Activated CD8-positive, alpha-beta memory T cell treated with anti-CD3 and anti-CD28 coated beads, Interleukin-2, amount 50 U/mL, for 4 hours (primary cell): ENCODE results near the gene SFMBT1.
"Not testable (repeated sequence)": the region's sequence is repeated elsewhere in the genome, so short reads cannot be mapped to it uniquely, and the experiment has no call there.

ENCODE experiments used
- DNase-seq: peaks from one replicate; pipeline ENCODE4 v3.0.0-alpha.2; 2020

Gene SFMBT1

DNA sequence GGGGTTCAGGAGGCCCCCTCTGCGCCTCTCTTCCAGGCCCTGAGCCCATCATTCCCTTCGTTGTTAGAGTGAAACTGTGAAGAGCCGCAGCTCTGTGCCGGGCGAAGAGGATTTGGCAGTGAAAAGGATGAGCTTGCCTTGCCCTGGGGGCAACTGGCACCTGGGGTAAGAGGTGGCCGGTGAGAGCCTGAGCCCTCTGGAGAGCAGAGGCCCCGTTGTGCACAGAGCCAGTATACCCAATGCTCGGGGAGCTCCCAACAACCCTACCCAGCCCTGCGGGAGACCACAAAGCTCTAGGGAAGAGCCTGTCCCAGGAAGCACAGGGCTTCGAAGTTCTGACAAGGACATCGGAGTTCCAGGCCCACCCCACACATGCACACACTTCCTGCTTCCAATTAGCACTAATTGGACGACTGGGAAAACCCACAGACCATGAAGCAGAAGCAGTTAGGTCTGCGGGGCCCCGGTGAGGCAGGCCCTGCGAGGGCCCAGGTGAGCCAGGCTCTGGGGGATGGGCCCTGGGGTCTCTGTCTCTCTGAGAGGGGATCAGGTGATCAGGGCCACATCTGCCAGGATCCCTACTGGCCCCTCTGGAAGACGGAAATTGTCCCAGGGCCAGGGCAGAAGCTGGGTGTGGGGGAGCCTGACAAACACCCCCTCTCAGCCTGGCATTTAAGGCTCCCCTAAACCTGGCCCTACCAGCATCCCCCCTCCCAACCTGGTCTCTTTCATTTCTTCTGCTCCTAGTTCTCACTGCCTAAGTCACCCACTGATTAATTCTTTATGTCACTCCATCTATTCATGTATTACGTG lies 27.9 kb upstream of the SFMBT1 start:
- DNase-seq, result no peak

DNA sequence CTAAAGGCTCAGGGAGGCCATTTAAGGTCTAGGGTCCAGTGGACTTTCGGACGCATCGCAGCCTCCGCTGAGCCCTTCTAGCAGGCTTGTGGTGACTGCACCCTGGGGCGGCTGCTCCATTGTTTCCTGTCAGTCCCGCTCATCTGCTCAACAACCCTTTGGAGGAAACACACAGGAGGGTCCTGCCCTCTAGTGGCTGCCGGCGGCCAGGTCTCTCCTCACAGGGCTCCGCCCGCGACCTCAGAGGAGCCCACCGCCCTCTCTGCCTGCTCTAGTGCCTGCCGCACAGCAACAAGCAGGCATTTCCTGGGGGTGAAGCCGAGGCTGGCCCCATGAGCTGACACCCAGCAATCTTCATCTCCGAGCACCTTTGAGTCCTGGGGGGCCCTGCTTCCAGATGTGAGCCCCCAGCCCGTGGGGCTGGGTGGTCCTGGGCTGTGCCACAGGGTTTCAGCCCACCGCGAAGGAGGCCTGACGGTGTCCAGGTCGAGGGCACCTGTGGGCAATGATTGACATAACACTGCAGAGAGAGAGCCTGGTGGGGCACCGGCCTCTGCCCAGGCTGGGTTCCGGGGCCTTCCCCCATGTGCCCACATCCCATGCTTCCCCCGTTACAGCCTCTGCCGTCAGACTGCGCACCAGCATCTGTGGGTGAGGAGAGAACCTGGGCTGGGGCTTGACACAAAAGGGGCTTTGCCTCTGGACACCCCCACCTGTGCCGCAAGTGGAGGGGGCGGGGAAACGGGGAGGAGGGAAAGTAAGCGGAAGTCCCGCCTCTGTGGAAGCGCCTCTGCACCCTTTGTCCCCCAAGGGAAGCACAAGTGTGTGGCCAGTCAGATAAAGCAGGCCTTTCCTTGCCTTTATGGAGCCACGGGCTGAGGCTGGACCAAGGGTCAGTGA lies 27.0 kb upstream of the SFMBT1 start:
- DNase-seq, result peak; percentile 88

DNA sequence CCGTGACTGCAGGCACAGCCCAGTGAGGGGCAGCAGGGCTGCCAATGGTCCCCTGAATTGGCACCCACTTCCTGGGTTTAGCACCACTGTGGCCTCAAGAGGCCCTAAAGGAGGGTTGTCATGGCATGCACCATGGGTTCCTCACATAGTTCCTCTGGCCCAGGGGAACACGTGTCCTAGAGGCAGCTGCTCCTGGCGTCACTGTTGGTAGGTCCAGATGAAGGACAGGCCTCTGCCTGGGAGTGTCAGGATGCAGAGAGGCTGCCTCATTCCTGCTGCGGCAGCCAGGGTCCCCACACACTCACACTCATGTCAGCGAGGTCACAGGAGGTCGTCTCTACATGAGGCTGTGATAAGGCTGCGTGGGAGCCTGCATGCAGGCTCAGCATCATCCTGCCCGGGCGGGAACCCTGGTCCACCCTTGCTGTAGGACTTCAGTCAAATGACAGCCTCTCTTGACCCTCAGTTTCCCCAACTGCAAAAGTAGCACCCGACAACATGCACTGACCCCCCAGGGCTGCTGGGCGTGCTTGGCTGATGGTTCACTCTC lies 26.1 kb upstream of the SFMBT1 start:
- no peak for DNase-seq

DNA sequence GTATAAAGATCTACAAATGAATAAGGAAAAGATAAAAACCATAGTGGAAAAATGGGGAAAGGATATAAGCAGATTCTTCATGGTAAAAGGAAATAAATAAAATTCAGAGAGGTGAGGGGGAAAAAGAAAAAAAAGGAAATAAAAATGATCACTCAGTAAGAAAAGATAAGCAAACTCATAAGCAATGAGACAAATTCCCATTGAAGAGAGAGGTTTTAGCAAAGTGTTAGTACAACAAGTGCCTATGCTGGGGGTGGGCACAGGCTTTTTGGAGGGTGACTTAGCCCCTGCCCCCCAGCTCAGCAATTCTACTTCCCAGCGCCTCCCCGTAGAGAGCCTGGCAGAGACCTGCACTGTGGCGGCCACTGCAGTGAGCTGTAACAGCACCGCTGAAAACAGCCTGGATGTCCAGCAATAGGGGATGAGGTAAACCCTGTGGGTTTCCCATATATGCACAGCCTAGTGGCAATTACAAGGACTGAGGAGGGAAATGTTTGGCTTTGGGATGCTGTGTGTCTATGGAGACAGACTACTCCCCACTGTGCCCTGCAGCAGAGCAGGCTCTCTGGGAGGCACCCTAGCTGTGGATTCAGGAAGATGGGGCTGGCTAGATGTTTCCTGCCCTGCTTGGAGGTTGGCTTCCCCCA lies 23.7 kb upstream of the SFMBT1 start:
- DNase-seq, result no peak

DNA sequence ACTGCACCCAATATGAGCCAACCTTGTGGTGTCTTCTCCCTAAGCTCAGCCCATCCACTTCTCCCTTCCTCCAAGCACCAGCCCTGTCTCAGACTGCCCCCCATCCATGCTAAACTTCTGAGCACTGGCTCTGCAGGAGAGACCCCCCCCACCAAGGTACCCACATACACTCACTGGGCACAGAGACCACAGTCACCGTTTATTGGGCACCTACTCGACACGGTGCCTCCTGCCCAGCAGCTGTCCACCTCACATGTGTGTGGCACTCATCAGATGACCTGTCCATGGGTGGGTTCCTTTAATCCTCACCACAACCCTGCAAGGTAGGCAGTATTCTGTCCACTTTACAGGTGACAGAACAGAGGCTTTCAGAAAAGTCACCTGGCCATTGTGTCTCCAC lies 22.3 kb upstream of the SFMBT1 start:
- no peak for DNase-seq

DNA sequence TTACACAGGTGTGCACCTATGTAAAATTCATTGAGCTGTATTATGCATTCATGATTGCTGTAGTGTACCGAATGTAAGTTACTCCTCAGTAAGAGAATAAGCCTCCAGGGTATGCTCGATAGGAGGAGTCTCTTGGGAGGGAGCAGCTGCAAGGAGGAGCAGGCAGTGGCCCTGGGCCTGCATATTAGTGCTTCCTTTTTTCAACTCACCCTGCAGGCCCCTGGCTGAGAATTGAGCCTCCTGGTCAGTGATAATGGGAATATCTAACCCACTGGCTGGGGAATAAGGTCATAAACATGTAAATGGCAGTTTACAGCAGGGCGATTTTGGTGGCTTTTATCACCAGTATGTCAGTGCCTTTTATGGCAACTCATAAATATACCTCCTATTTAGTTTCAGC lies 21.7 kb upstream of the SFMBT1 start:
- DNase-seq, result no peak

DNA sequence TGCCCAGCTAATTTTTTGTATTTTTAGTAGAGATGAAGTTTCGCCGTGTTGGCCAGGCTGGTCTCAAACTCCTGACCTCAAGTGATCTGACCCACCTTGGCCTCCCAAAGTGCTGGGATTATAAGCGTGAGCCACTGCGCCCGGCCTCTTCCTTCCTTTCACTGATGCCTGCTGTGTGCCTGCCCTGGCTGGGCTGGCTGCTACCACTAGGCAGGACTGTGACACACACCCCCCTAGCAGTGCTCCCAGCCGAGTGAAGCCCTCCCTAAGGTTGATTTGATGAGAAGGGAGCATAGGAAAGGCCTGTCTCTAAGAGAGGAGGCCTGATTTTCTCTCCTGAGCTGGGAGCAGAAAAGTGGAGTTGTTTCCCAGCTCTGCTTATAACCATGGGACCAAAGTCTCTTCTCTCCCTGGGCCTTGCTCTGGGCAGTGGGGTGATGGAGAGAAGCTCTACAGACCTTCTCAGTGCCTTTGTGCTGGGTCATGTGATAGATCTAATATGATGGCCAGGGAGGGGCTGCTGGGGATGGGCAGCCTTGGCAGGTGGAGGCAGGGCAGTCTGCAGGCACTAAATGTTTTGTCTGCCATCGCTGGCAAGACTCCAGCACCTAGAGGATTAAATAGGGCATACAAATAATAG lies 20.1 kb upstream of the SFMBT1 start:
- DNase-seq, result no peak

DNA sequence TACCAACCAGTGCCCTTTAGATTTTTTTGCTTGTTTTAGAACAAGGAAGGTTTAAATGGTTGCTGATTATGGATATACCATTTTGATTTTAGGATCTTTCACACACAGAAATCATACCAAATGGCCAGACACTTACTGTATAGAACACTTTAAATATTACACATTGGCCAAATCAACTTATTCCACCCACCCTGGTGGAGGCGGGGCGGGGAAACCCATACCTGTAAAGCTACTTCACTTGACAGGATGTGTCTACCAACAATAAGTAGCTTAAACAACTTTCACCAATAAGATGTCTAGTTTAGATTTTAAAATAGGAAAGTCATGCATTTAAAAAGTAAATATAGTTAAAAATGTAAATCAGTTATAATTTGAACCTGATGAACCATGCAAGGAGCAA lies 17.0 kb upstream of the SFMBT1 start:
- DNase-seq, result no peak

DNA sequence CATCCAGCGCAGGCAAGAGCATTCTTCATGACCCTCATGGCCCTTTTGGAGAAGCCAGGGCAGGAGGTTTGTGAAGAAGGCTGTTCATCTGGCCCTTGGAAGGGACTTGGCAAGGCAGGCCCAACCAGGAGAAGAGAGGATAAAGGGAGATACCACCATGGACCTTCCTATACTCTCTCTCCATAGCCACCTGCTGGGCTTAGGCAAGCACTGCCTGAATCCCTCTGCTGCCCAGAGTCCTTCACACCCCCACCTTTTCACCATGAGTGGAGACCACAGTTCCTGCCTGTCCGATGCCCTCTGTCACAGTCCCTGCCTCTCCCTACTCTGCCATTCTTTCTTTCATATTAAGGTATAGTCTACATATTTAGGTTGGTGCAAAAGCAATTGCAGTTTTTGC lies 10.6 kb upstream of the SFMBT1 start:
- DNase-seq, result no peak

DNA sequence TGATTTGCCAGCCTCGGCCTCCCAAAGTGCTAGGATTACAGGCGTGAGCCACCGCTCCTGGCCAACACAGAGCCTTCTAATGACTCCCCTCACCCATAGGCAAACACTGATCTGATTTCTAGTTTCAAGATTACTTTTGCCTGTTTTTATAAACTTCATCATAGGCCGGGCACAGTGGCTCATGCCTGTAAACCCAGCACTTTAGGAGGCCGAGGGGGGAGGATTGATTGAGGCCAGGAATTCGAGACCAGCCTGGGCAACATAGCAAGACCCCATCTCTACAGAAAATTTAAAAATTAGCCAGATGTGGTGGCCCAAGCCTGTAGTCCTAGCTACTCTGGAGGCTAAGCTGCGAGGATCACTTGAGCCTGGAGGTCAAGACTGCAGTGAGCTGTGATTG lies 8.4 kb upstream of the SFMBT1 start:
- DNase-seq, result not testable (repeated sequence)

DNA sequence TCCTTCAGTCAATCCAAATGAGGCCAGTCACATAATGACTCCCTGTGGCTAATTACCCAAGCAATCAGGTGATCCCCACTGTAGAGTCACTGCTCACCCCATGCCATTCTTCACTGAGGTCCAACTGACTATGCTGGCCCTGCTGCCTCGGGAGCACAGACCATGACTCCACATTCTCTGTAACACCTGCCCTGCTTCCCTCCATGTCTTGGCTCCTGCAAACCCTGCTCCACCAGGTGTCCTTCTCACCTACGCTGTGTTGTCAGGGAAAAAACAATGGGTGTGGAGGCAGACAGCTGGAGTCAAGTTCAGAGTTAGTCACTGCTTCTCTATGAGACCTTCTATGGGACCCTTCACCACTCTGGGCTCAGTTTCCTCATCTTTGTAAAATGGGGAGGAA lies 6.1 kb upstream of the SFMBT1 start:
- no peak for DNase-seq

DNA sequence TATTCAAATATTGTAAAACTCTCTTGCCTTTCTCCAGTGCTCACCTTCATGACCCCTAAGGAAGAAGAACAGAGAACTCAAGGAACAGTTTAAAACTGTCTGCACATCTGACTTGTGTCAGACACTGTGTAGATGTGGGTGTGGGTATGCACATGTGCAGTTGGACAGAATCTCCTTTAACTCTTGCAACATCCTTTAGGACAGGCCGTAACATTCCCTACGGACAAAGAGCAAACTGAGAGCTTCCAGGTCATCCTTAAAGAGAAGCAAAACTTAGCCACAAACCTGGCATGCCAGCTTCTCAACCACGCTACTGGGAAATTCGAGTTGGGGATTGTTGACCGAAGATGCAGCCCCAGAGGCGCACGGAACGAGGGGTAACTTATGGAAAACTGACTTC lies 4.1 kb upstream of the SFMBT1 start:
- DNase-seq, result no peak

DNA sequence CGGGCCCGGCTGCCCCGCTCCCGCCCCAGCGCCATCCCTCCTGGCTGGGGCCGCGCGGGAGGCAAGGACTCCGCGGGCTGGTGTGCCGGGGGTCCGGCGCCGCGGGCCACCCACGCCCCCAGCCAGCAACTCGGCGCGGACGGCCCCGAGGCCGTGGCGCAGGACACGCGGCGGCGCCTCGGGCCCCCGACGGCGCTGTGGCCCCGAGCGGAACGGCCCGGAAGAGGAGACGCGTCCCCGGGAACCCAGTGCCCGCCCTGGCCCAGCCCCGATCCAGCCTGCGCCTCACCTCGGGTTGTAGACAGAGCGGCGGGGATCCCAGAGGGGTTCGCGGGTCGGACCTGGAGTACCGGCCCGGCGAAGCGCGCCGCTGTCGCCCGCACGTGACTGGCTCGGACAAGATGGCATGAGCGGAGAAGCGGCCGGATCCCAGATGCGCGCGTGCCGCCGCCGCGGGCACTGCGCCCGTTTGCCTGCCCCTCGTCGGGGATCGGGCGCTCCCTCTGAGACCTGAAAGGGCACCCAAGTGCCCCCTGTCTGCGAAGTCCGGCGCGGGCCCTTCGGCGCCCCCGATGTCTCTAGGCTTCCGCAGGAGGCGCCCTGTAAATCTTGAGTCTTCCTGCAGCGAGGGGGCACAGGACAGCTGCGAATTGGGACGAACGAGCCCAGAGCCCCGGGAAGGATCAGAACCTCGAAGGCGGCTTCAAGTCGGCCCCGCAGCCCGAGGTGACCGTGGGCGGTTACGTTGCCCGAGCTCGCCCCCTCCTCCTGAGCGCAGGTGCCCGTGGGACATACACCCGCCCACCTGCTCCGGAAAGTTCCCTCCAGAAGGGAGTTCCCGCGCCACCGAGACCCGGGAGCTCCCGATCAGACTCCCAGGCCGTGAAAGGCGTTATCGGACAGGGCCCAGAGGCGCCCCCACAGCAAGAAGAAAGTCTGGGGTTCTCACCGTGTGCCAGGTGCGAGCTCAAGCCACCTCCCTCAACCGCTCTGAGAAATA lies 598 bp upstream of the SFMBT1 start:
- peak; percentile 75 for DNase-seq

DNA sequence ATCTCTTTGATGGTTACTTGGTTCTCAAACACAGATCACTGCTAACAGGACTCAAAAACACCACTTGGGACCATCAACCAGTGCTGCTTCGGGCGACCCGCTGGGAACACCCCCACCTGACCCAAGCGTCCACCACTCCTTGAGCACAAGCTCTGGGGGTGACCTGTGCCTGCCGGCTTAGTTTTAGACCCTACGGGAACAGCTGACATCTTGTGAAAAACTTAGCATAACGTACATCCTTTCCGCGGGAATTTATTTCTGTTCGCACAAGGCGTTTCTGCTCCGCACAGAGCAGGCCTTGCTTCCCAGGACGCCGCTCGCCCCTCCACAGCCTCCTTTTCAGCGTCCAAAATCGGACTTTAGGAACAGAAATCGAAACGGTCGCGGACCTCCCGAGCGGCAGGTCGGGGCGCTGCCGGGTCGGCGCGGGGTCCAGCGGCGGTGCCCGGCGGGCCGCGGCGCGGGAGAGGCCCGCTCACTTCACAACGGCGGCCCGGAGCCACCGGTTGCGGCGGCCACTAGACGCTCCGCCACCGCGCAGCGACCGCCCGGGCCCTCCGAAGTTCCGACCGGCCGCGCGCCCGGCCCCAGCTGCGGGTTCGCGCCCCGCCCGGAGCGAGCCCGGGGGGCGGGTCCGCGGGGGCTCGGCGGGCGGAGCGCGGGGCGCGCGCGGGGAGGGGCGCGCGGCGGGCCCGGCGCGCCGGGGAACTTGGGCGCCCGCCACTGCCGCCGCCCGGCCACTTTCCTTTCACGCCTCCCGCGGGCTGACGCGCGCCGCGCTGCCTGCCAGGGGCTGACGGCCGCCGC lies 959 bp downstream of the SFMBT1 start:
- DNase-seq, result peak; percentile 68

DNA sequence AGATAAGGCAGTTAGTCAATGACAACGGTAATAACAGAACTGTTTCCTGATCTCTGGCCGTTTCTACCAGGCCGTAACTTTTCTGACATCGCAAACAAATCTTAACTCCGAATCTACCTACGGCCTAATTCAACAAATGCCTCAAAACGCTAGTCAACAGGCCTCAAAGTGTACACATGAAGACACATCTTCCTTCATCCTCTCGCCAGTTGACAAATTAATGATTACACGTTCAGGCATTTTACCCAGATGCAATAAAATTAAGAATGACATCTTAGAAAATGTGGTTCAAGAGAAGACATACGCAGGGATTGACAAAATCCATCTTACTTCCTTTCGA lies 1.5 kb downstream of the SFMBT1 start:
- DNase-seq, result no peak

DNA sequence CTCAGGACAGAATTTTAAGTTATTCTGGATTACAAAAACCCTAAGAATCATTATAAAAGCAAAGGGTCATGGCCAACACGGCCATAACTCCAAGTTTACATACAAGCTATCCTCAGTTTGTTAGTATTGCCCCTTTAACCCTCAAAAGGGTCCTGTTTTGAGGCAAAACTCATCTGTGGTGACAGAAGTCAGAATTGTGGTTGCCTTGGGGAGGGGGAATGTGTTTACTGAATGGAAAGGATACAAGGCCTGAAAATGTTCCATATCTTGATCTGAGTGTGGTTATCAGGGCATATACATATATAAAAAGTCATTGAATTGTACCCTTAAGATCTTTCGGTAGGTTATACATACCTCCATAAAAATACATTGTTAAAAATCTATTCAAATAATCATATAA lies 2.1 kb downstream of the SFMBT1 start:
- DNase-seq, result no peak

DNA sequence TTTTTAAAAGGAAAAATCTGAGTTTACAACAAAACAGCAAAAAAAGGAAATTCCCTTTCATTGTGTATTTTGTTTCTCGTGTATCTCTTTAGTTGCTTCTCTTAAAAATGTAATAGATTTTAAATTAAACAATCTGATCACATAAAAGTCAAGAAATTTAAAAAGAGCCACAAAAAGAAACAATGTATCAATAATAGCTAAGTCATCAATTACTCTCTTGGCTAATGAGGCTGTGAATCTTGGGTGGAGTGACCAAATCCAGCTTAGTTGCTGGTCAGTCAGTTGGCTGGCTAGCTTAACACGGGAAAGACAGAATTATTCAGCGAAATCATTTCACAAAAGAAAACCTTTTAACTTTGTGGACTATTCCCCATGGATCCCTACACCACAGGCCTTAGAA lies 3.2 kb downstream of the SFMBT1 start:
- DNase-seq, result no peak

DNA sequence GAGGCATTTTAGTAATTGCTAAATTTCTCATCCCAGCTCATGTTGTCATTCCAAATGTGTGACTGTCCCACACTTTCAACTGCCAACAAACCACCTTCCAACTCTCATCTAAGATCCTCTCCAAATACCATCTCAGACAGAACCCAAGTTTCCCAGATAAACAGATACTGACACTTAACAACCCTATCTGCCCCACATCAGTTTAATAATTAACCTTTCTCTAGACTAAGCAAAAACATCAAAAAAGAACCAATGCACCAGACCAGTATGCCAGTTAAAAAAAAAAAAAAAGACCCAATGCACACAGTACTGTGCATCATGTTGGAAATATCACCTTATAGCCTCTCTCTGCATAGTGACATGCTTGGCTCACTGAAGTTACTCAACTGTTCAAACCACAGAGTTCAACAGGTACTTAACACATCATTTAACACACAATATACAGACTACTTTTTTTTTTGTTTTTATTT lies 5.5 kb downstream of the SFMBT1 start:
- DNase-seq, result no peak

DNA sequence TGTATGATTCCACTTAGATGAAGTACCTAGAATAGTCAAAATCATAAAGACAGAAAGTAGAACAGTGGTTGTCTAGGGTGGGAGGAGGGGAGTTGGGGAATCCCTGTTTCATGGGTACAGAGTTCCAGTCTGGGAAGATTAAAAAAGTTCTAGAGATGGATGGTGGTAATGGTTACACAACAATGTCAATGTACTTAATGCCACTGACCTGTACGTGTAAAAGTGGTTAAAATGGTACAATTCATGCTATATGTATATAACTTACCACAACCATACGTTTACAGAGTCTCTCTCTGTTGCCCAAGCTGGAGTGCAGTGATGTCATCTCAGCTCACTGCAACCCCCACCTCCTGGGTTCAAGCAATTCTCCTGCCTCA lies 6.5 kb downstream of the SFMBT1 start:
- no peak for DNase-seq

DNA sequence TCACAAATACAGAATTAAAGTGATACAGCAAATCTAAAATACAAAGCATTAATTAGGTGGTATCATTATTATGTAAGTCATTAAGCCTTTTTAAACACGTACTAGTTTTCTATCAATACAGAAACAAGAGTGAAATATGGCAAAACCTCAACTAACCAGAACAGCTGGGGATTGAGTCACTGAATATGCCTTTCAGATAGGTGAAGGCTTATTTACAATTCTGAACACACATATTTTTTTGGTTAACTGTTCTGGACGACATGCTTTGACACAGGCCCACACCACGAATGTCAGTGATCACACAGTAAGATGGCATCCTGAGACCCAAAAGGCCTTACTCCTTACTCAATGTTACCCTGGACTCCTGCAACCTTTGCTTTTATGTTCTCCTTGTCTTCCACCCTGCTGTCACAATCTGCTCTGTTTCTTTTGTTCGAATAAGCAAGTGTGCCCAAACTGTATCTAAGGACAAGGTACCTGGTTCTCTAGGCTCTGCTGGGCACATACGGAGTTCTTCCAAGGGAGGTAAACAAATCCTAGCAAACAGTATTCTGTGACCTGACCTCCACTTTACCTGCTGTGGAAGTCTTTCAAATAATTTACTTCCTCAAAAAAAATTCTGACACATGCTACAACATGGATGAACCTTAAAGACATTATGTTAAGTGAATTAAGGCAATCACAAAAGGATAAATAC lies 7.0 kb downstream of the SFMBT1 start:
- no peak for DNase-seq
